Stimulated activated CD8-positive, alpha-beta memory T cell treated with anti-CD3 and anti-CD28 coated beads, Interleukin-7, amount 100 ng/mL, for 4 hours (primary cell): ENCODE measurements around the gene RHNO1.
"Not testable (repeated sequence)": the region's sequence is repeated elsewhere in the genome, so short reads cannot be mapped to it uniquely, and the experiment has no call there.

Experiments used
- DNase-seq, 2 donors: peaks; one replicate each; pipeline ENCODE4 v3.0.0-alpha.2; 2020; ENCODE audit warnings: low read depth in 2 of 2

Gene RHNO1

GRCh38 chr12:2858334-2858733, 18.7 kb upstream of the RHNO1 start:
- no peak for DNase-seq

- no peak for DNase-seq
Observed at GRCh38 chr12:2858944-2859421, 18.0 kb upstream of the RHNO1 start.

GRCh38 chr12:2860170-2860569, 16.9 kb upstream of the RHNO1 start:
- DNase-seq = no peak

- DNase-seq = no peak
Observed at GRCh38 chr12:2862876-2863275, 14.1 kb upstream of the RHNO1 start.

GRCh38 chr12:2863402-2863801, 13.6 kb upstream of the RHNO1 start:
- not testable (repeated sequence) for DNase-seq

GRCh38 chr12:2864198-2864597, 12.8 kb upstream of the RHNO1 start:
- no peak for DNase-seq

- not testable (repeated sequence) for DNase-seq
Observed at GRCh38 chr12:2868986-2869632, 7.9 kb upstream of the RHNO1 start.

GRCh38 chr12:2876431-2877046, 484 bp upstream of the RHNO1 start:
- DNase-seq = no peak

- no peak for DNase-seq
Observed at GRCh38 chr12:2877953-2878732, 1.1 kb downstream of the RHNO1 start.

- DNase-seq = no peak
Observed at GRCh38 chr12:2879853-2880252, 2.8 kb downstream of the RHNO1 start.

GRCh38 chr12:2884810-2885209, 7.8 kb downstream of the RHNO1 start:
- DNase-seq = no peak

- DNase-seq = no peak
Observed at GRCh38 chr12:2886768-2887450, 9.9 kb downstream of the RHNO1 start.

GRCh38 chr12:2890001-2890387, 13.0 kb downstream of the RHNO1 start:
- no peak for DNase-seq

- DNase-seq = peak; percentile 97 to 98
Observed at GRCh38 chr12:2890388-2891239, 13.6 kb downstream of the RHNO1 start, which contains the start of gene TULP3. Gene TULP3 (plus strand): TSS chr12:2890891. CDS start chr12:2890948, 57 bp downstream.

GRCh38 chr12:2891240-2892053, 14.4 kb downstream of the RHNO1 start:
- peak in 1 of 2 donors; percentile 31 for DNase-seq

- DNase-seq = no peak
Observed at GRCh38 chr12:2892246-2892645, 15.2 kb downstream of the RHNO1 start.

GRCh38 chr12:2893007-2893406, 16.0 kb downstream of the RHNO1 start:
- DNase-seq = no peak

- no peak for DNase-seq
Observed at GRCh38 chr12:2895051-2895451, 18.0 kb downstream of the RHNO1 start.

- DNase-seq = no peak
Observed at GRCh38 chr12:2895511-2895910, 18.5 kb downstream of the RHNO1 start.

GRCh38 chr12:2897418-2897817, 20.4 kb downstream of the RHNO1 start:
- no peak for DNase-seq
